SK-N-SH (cell line): ENCODE measurements around the gene AGAP1. TPM values are rescaled to one million over a fixed set of nuclear protein-coding genes. Genes with fewer than 3 reads are reported as not detected.

Experiments used
- CTCF ChIA-PET: fragments of 300-600, 350-600 bp; formaldehyde crosslinking; extraction: SDS; loops from one replicate; lab custom pipeline; 2021; lab: Yijun Ruan, JAX
- POLR2A ChIA-PET: fragments of 350-600 bp; sonication (Branson Sonifier 250); formaldehyde crosslinking; extraction: SDS; loops from one replicate; lab custom pipeline; 2020; ENCODE audit warnings: antibody characterized with exemption, inconsistent platforms; lab: Yijun Ruan, JAX
- DNase-seq: peaks from one replicate; pipeline ENCODE4 v3.0.0; 2012
- H2AFZ ChIP-seq: fragments of 200-600 bp; sonication (generic); 2 replicates; pipeline ENCODE4 v1.8.1; 2016; ENCODE audit warnings: antibody characterized with exemption, mild to moderate bottlenecking, low read depth
- H3F3A ChIP-seq: fragments of 200-600 bp; sonication (generic); replicated peaks from 2 replicates; pipeline ENCODE3; 2016; ENCODE audit warnings: antibody characterized with exemption, mild to moderate bottlenecking; ENCODE audit not compliant: insufficient read depth
- H3K27ac ChIP-seq, 2 experiments: fragments of 200-500 bp in 1 of 2; fragments of 200-600 bp in 1 of 2; sonication (Bioruptor generic) in 1 of 2; sonication (generic), shearing (Covaris generic) in 1 of 2; 2 replicates each; pipeline versions ENCODE4 v1.5.1 to v1.6.1; 2014 to 2016; ENCODE audit warnings: low read depth in 2 of 2, inconsistent platforms in 1 of 2, low read length in 1 of 2, mild to moderate bottlenecking in 1 of 2, mixed read lengths in 1 of 2
- H3K27me3 ChIP-seq: fragments of 200-600 bp; sonication (generic), shearing (Covaris generic); 2 replicates; pipeline ENCODE4 v1.6.1; 2016; ENCODE audit warnings: mixed run types; ENCODE audit not compliant: insufficient read depth
- H3K36me3 ChIP-seq, 2 experiments: fragments of 200-500 bp in 1 of 2; fragments of 200-600 bp in 1 of 2; sonication (Bioruptor generic) in 1 of 2; sonication (generic) in 1 of 2; replicated peaks in 1 of 2; 2 replicates each; pipeline versions ENCODE3 to v1.5.1; 2014 to 2016; ENCODE audit warnings: low read length in 1 of 2, mild to moderate bottlenecking in 1 of 2; ENCODE audit not compliant: insufficient read depth in 2 of 2, control insufficient read depth in 1 of 2
- H3K4me1 ChIP-seq, 2 experiments: fragments of 200-500 bp in 1 of 2; fragments of 200-600 bp in 1 of 2; sonication (Bioruptor generic) in 1 of 2; sonication (generic), shearing (Covaris generic) in 1 of 2; 2 replicates each; pipeline versions ENCODE4 v1.5.1 to v1.6.1; 2014 to 2016; ENCODE audit warnings: low read depth in 1 of 2, low read length in 1 of 2, mixed run types in 1 of 2; ENCODE audit not compliant: insufficient read depth in 2 of 2, control insufficient read depth in 1 of 2
- H3K4me2 ChIP-seq: fragments of 200-600 bp; sonication (generic), shearing (Covaris generic); 2 replicates; pipeline ENCODE4 v1.6.1; 2017; ENCODE audit warnings: mixed run types
- H3K4me3 ChIP-seq, 2 experiments: fragments of 200-500 bp in 1 of 2; fragments of 200-600 bp in 1 of 2; sonication (Bioruptor generic) in 1 of 2; sonication (generic), shearing (Covaris generic) in 1 of 2; 2 replicates each; pipeline versions ENCODE4 v1.5.1 to v1.8.1; 2014 to 2016; ENCODE audit warnings: low read depth in 2 of 2, inconsistent platforms in 1 of 2, low read length in 1 of 2, mild to moderate bottlenecking in 1 of 2, mixed read lengths in 1 of 2, moderate library complexity in 1 of 2
- H3K79me2 ChIP-seq: fragments of 200-600 bp; sonication (generic); 2 replicates; pipeline ENCODE4 v1.8.1; 2017; ENCODE audit warnings: mild to moderate bottlenecking; ENCODE audit not compliant: insufficient read depth
- H3K9ac ChIP-seq: fragments of 200-600 bp; sonication (generic); 2 replicates; pipeline ENCODE4 v1.6.1; 2017; ENCODE audit warnings: mixed run types
- H3K9me2 ChIP-seq: fragments of 200-600 bp; sonication (generic); 2 replicates; pipeline ENCODE4 v1.6.1; 2017; ENCODE audit warnings: mixed run types
- H3K9me3 ChIP-seq: fragments of 200-600 bp; sonication (generic); 2 replicates; pipeline ENCODE4 v1.6.1; 2017; ENCODE audit warnings: mixed run types, mild to moderate bottlenecking, moderate library complexity
- H4K20me1 ChIP-seq: fragments of 200-600 bp; sonication (generic); 2 replicates; pipeline ENCODE4 v1.6.1; 2017; ENCODE audit warnings: mild to moderate bottlenecking, mixed run types; ENCODE audit not compliant: insufficient read depth
- CHD2 ChIP-seq: fragments of 150-350 bp; IDR thresholded peaks from 2 replicates; pipeline ENCODE4 v1.6.1; 2018; ENCODE audit warnings: low read length; ENCODE audit not compliant: partially characterized antibody
- CTCF ChIP-seq: fragments of 200-600 bp; sonication (generic); IDR thresholded peaks from 2 replicates; pipeline ENCODE4 v1.6.1; 2017; ENCODE audit warnings: antibody characterized with exemption, mild to moderate bottlenecking, moderate library complexity
- ELF1 ChIP-seq: IDR thresholded peaks from 2 replicates; pipeline ENCODE4 v1.4.0; 2012
- EP300 ChIP-seq, 2 experiments: IDR thresholded peaks; 2 replicates each; pipeline versions ENCODE4 v1.4.0 to v1.6.1; 2012; ENCODE audit warnings: borderline replicate concordance in 1 of 2, low read depth in 1 of 2, low read length in 1 of 2
- EZH2phosphoT487 ChIP-seq: fragments of 200-600 bp; sonication (generic); IDR thresholded peaks from 2 replicates; pipeline ENCODE4 v1.6.1; 2017; ENCODE audit warnings: low read depth, mixed run types, mild to moderate bottlenecking, antibody characterized with exemption, moderate library complexity, borderline replicate concordance
- FOSL2 ChIP-seq: IDR thresholded peaks from 2 replicates; pipeline ENCODE4 v1.4.0; 2012; ENCODE audit warnings: low read depth, mild to moderate bottlenecking, moderate library complexity, borderline replicate concordance
- FOXJ3 ChIP-seq: sonication (generic); formaldehyde crosslinking; IDR thresholded peaks from 2 replicates; pipeline ENCODE4 v1.5.1; 2020; ENCODE audit warnings: mild to moderate bottlenecking, missing genetic modification reagents
- FOXM1 ChIP-seq: IDR thresholded peaks from 2 replicates; pipeline ENCODE4 v1.4.0; 2012; ENCODE audit warnings: low read depth, mild to moderate bottlenecking
- GABPA ChIP-seq: IDR thresholded peaks from 2 replicates; pipeline ENCODE4 v1.4.0; 2012; ENCODE audit warnings: low read depth, mild to moderate bottlenecking
- JUND ChIP-seq: IDR thresholded peaks from 2 replicates; pipeline ENCODE4 v1.4.0; 2012
- MEF2A ChIP-seq: IDR thresholded peaks from 2 replicates; pipeline ENCODE4 v1.4.0; 2012; ENCODE audit warnings: low read depth, borderline replicate concordance
- MXI1 ChIP-seq: IDR thresholded peaks from 2 replicates; pipeline ENCODE4 v1.6.1; 2012; ENCODE audit warnings: mild to moderate bottlenecking, low read depth, low read length, improper control_type of control experiment
- NFIC ChIP-seq: IDR thresholded peaks from 2 replicates; pipeline ENCODE4 v1.4.0; 2012; ENCODE audit warnings: borderline replicate concordance
- REST ChIP-seq: IDR thresholded peaks from 2 replicates; pipeline ENCODE4 v1.6.1; 2012; ENCODE audit warnings: mild to moderate bottlenecking, low read depth, low read length, moderate library complexity
- SIN3A ChIP-seq: IDR thresholded peaks from 2 replicates; pipeline ENCODE4 v1.6.1; 2012; ENCODE audit warnings: low read depth, mild to moderate bottlenecking, low read length, moderate library complexity, borderline replicate concordance
- SMC3 ChIP-seq: IDR thresholded peaks from 2 replicates; pipeline ENCODE4 v1.6.1; 2012; ENCODE audit warnings: low read depth, low read length, improper control_type of control experiment
- TEAD4 ChIP-seq: IDR thresholded peaks from 2 replicates; pipeline ENCODE4 v1.4.0; 2012; ENCODE audit warnings: mild to moderate bottlenecking, borderline replicate concordance; ENCODE audit not compliant: insufficient read depth
- USF2 ChIP-seq: fragments of 150-350 bp; IDR thresholded peaks from 2 replicates; pipeline ENCODE4 v1.6.1; 2017; ENCODE audit warnings: antibody characterized with exemption, low read length, low read depth, borderline replicate concordance
- WGBS: methylation state at CpG from one replicate; pipeline ENCODE4 v1.1.6; 2017; ENCODE audit warnings: low lambda C conversion rate; 5-methylcytosine and 5-hydroxymethylcytosine counted together
- polyA plus RNA-seq, 3 experiments: library from polyadenylated mRNA; depleted of rRNA; stranded (reverse); fragments of >200 nt; gene quantifications; 2 replicates each; pipeline ENCODE4 v1.2.3, GENCODE V29; 2012
- TF ChIP-seq, protein P1 (sequence below): IDR thresholded peaks from 2 replicates; pipeline ENCODE4 v1.4.0; 2012; ENCODE audit warnings: low read depth, borderline replicate concordance

AGAP1 gene
- polyA plus RNA-seq, 1 of the 3 experiments (the other 2 are of a cell fraction) = 8.8 TPM

- Histone ChIP-seq H3F3A (no peaks in the 10 kb centered on the region), H3K9me3 (no peaks in the 10 kb centered on the region), H2AFZ (no peak overlapping the region), H3K27me3 (no peaks in the 10 kb centered on the region), H3K36me3 (no peaks in the 10 kb centered on the region), H3K79me2 (no peaks in the 10 kb centered on the region; the same call in 1 of the 2 replicates), H3K4me3 (no peak overlapping the region), H3K9ac (no peak overlapping the region), H3K9me2 (no peaks in the 10 kb centered on the region), H3K4me1 (peaks cover 12% of the 10 kb centered on the region in 2 experiments), H3K4me2 (no peak overlapping the region), H3K27ac (0 out of 4 replicates have a peak overlapping the region, but pooled peaks of 1 of the 2 experiments have one; percentile 16), H4K20me1 (peaks cover 5% of the 10 kb centered on the region; the same call in 1 of the 2 replicates)
- DNase-seq = no peak
- ChIA-PET POLR2A (no interaction called here), CTCF (interaction anchor here (0.7 to 1.7 kb wide), 6 partner anchors 9 to 95 kb away, joined by 3 to 7 read pairs (median 4); no protein-coding TSS in a partner anchor)
- WGBS = 88% methylated on average over 7 of the region's 7 CpGs
- TF ChIP-seq CHD2 (no peak), TEAD4 (no peak), FOXM1 (no peak), MEF2A (no peak), JUND (no peak), FOSL2 (no peak), CTCF (no peak)
- TF ChIP-seq, protein P1, sequence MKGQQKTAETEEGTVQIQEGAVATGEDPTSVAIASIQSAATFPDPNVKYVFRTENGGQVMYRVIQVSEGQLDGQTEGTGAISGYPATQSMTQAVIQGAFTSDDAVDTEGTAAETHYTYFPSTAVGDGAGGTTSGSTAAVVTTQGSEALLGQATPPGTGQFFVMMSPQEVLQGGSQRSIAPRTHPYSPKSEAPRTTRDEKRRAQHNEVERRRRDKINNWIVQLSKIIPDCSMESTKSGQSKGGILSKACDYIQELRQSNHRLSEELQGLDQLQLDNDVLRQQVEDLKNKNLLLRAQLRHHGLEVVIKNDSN = no peak
Measured at GRCh38 chr2:235651643-235652042, 157.8 kb downstream of the AGAP1 start.

- no peaks in the 10 kb centered on the region for H3K27me3 ChIP-seq
- TF ChIP-seq MXI1 = peak; percentile 30; the same call in 1 of the 2 replicates
- no peak for TF ChIP-seq CHD2
- TF ChIP-seq GABPA = no peak
- TF ChIP-seq MEF2A = no peak
- TF ChIP-seq SMC3 = no peak
- no peak for TF ChIP-seq ELF1
- TF ChIP-seq EZH2phosphoT487 = no peak
- TF ChIP-seq REST = no peak
- TF ChIP-seq FOSL2 = no peak
- TF ChIP-seq EP300 (IDR thresholded peaks at IDR 0.05; ENCODE audit: borderline replicate concordance in 1 of 2, low read depth in 1 of 2, low read length in 1 of 2) = no peak
- no peak for TF ChIP-seq FOXJ3 (CRISPR knock-in tag)
- no peak for TF ChIP-seq FOXM1
- no peak for TF ChIP-seq SIN3A
- no peak for TF ChIP-seq USF2
- no peak for TF ChIP-seq NFIC
Measured at GRCh38 chr2:235654103-235654813, 160.4 kb downstream of the AGAP1 start.

More at GRCh38 chr2:235654103-235654813, 160.4 kb downstream of the AGAP1 start:
- no peak overlapping the region for H2AFZ ChIP-seq
- no peak overlapping the region for H3K4me3 ChIP-seq
- H3K79me2 ChIP-seq = no peaks in the 10 kb centered on the region; the same call in 1 of the 2 replicates
- H3K9me2 ChIP-seq = no peaks in the 10 kb centered on the region
- no peaks in the 10 kb centered on the region for H3K36me3 ChIP-seq
- peaks cover 17% of the 10 kb centered on the region; the same call in 1 of the 2 replicates for H4K20me1 ChIP-seq
- H3K27ac ChIP-seq = peak overlapping the region in 1 of 2 experiments; percentile 17; a peak in 1 of 4 replicates
- no peak for DNase-seq
- 0 out of 2 replicates have a peak overlapping the region, but pooled peaks have one; percentile 23 for H3K4me2 ChIP-seq
- H3K9ac ChIP-seq = no peak overlapping the region
- 68% methylated on average over 9 of the region's 9 CpGs for WGBS
- peaks cover 12 to 17% of the 10 kb centered on the region in 2 experiments for H3K4me1 ChIP-seq
- ChIA-PET POLR2A (no interaction called here), CTCF (interaction anchor here (0.8 to 2.1 kb wide), 5 partner anchors 14 to 92 kb away, joined by 3 to 9 read pairs (median 3); no protein-coding TSS in a partner anchor)
- no peaks in the 10 kb centered on the region for H3F3A ChIP-seq
- H3K9me3 ChIP-seq = no peaks in the 10 kb centered on the region
